ENCODE measurements around the gene AZIN2. TPM values are rescaled to one million over a fixed set of nuclear protein-coding genes. Genes with fewer than 3 reads are reported as not detected.

The AZIN2 gene
- total and polyA plus RNA-seq, 2 experiments from 2014 or later: 2.8 to 4.4 TPM

GRCh38 chr1:33167650-33168447 is 86.9 kb downstream of the AZIN2 start:
- in situ Hi-C loops (cut with MboI): no loop called here
- H3K9me2 ChIP-seq (ENCODE audit: insufficient read depth): no peaks in the 10 kb centered on the region
- H3K9ac ChIP-seq: no peak overlapping the region
- no peak overlapping the region for H2AFZ ChIP-seq
- H3F3A ChIP-seq (ENCODE audit: insufficient read depth): no peaks in the 10 kb centered on the region
- H3K4me2 ChIP-seq (ENCODE audit: unreplicated experiment): no peak overlapping the region
- no peak overlapping the region for H3K4me3 ChIP-seq
- no peaks in the 10 kb centered on the region for H3K9me3 ChIP-seq (ENCODE audit: low read depth)
- no peaks in the 10 kb centered on the region for H3K79me2 ChIP-seq (ENCODE audit: insufficient read depth)
- no peak overlapping the region for H3K27ac ChIP-seq
- H3K4me1 ChIP-seq (ENCODE audit: insufficient read depth): no peaks in the 10 kb centered on the region
- no peak for DNase-seq
- no peaks in the 10 kb centered on the region for H4K20me1 ChIP-seq (ENCODE audit: insufficient read depth)
- H3K36me3 ChIP-seq (ENCODE audit: low read depth): no peaks in the 10 kb centered on the region
- WGBS, 2 experiments (ENCODE audit: low coverage in 1 of 2, low lambda C conversion rate in 2 of 2, missing lambda C conversion rate in 2 of 2): 77 to 83% methylated on average over 4 of the region's 4 CpGs
- H3K27me3 ChIP-seq (replicated peaks; ENCODE audit: insufficient read depth): no peaks in the 10 kb centered on the region
- TF ChIP-seq EZH2phosphoT487 (IDR thresholded peaks at IDR 0.05; ENCODE audit: insufficient read depth, low read depth) (no peak), EZH2 (IDR thresholded peaks at IDR 0.05; ENCODE audit: insufficient read depth, poor library complexity, severe bottlenecking) (no peak)

- Histone ChIP-seq H3F3A (ENCODE audit: insufficient read depth) (no peaks in the 10 kb centered on the region), H3K9me2 (ENCODE audit: insufficient read depth) (no peaks in the 10 kb centered on the region), H3K4me1 (ENCODE audit: insufficient read depth) (no peaks in the 10 kb centered on the region), H3K9me3 (ENCODE audit: low read depth) (no peaks in the 10 kb centered on the region), H3K27me3 (replicated peaks; ENCODE audit: insufficient read depth) (no peaks in the 10 kb centered on the region), H3K36me3 (ENCODE audit: low read depth) (no peaks in the 10 kb centered on the region), H3K4me2 (ENCODE audit: unreplicated experiment) (no peak overlapping the region), H2AFZ (no peak overlapping the region), H3K27ac (no peak overlapping the region), H3K9ac (no peak overlapping the region), H4K20me1 (ENCODE audit: insufficient read depth) (no peaks in the 10 kb centered on the region), H3K4me3 (no peak overlapping the region), H3K79me2 (ENCODE audit: insufficient read depth) (no peaks in the 10 kb centered on the region)
- no peak for TF ChIP-seq EZH2 (IDR thresholded peaks at IDR 0.05; ENCODE audit: insufficient read depth, poor library complexity, severe bottlenecking)
- TF ChIP-seq EZH2phosphoT487 (IDR thresholded peaks at IDR 0.05; ENCODE audit: insufficient read depth, low read depth): no peak
- 69 to 76% methylated on average over 10 to 11 of the region's 11 CpGs for WGBS, 2 experiments (ENCODE audit: low coverage in 1 of 2, low lambda C conversion rate in 2 of 2, missing lambda C conversion rate in 2 of 2)
- no peak for DNase-seq
- in situ Hi-C loops (cut with MboI): no loop called here
Measured at GRCh38 chr1:33168556-33169289, 87.8 kb downstream of the AZIN2 start.

GRCh38 chr1:33169290-33170055 is 88.5 kb downstream of the AZIN2 start:
- no peak overlapping the region for H3K9ac ChIP-seq
- no peaks in the 10 kb centered on the region for H3K9me2 ChIP-seq (ENCODE audit: insufficient read depth)
- no peak overlapping the region for H3K4me2 ChIP-seq (ENCODE audit: unreplicated experiment)
- H3K4me3 ChIP-seq: no peak overlapping the region
- DNase-seq: no peak
- no peak overlapping the region for H3K27ac ChIP-seq
- no peaks in the 10 kb centered on the region for H3K36me3 ChIP-seq (ENCODE audit: low read depth)
- H3K9me3 ChIP-seq (ENCODE audit: low read depth): no peaks in the 10 kb centered on the region
- no peaks in the 10 kb centered on the region for H3K4me1 ChIP-seq (ENCODE audit: insufficient read depth)
- H3K79me2 ChIP-seq (ENCODE audit: insufficient read depth): no peaks in the 10 kb centered on the region
- H4K20me1 ChIP-seq (ENCODE audit: insufficient read depth): no peaks in the 10 kb centered on the region
- H3K27me3 ChIP-seq (replicated peaks; ENCODE audit: insufficient read depth): no peaks in the 10 kb centered on the region
- in situ Hi-C loops (cut with MboI): no loop called here
- no peak for TF ChIP-seq EZH2 (IDR thresholded peaks at IDR 0.05; ENCODE audit: insufficient read depth, poor library complexity, severe bottlenecking)
- no peak for TF ChIP-seq EZH2phosphoT487 (IDR thresholded peaks at IDR 0.05; ENCODE audit: insufficient read depth, low read depth)
- no peak overlapping the region for H2AFZ ChIP-seq
- whole genome bisulfite sequencing, 2 experiments (ENCODE audit: low coverage in 1 of 2, low lambda C conversion rate in 2 of 2, missing lambda C conversion rate in 2 of 2): 54 to 58% methylated on average over 10 to 11 of the region's 11 CpGs
- H3F3A ChIP-seq (ENCODE audit: insufficient read depth): no peaks in the 10 kb centered on the region

Other genes with a start within 250 kb of the AZIN2 start
- 0.76 TPM in 1 of 2 replicates, not detected in the other for gene FNDC5, start 210.2 kb upstream of the AZIN2 start, total RNA-seq (2014; rRNA removed; shearing (Covaris generic))
- 0.15 and 0.33 TPM in 2 replicates for gene FNDC5, start 210.2 kb upstream of the AZIN2 start, polyA plus RNA-seq (2016; fragmentation: Nextera tagmentation; extraction: Ambion mirVana)
- gene HPCA, start 194.7 kb upstream of the AZIN2 start, total RNA-seq (2014; rRNA removed; shearing (Covaris generic)): not detected in 2 replicates
- gene HPCA, start 194.7 kb upstream of the AZIN2 start, polyA plus RNA-seq (2016; fragmentation: Nextera tagmentation; extraction: Ambion mirVana): not detected in 2 replicates
- gene TMEM54, start 179.8 kb upstream of the AZIN2 start, total RNA-seq (2014; rRNA removed; shearing (Covaris generic)): 41.7 and 60.4 TPM in 2 replicates
- 33.7 and 36.1 TPM in 2 replicates for gene TMEM54, start 179.8 kb upstream of the AZIN2 start, polyA plus RNA-seq (2016; fragmentation: Nextera tagmentation; extraction: Ambion mirVana)
- 9.5 and 11.1 TPM in 2 replicates for gene RNF19B, start 116.3 kb upstream of the AZIN2 start, total RNA-seq (2014; rRNA removed; shearing (Covaris generic))
- gene RNF19B, start 116.3 kb upstream of the AZIN2 start, polyA plus RNA-seq (2016; fragmentation: Nextera tagmentation; extraction: Ambion mirVana): 1.5 and 1.6 TPM in 2 replicates
- 130 and 134 TPM in 2 replicates for gene AK2, start 44.3 kb upstream of the AZIN2 start, total RNA-seq (2014; rRNA removed; shearing (Covaris generic))
- 173 and 179 TPM in 2 replicates for gene AK2, start 44.3 kb upstream of the AZIN2 start, polyA plus RNA-seq (2016; fragmentation: Nextera tagmentation; extraction: Ambion mirVana)
- 2.0 and 2.6 TPM in 2 replicates for gene TRIM62, start 100.9 kb downstream of the AZIN2 start, total RNA-seq (2014; rRNA removed; shearing (Covaris generic))
- 1.5 and 2.0 TPM in 2 replicates for gene TRIM62, start 100.9 kb downstream of the AZIN2 start, polyA plus RNA-seq (2016; fragmentation: Nextera tagmentation; extraction: Ambion mirVana)
- gene ZNF362, start 175.3 kb downstream of the AZIN2 start, total RNA-seq (2014; rRNA removed; shearing (Covaris generic)): 9.6 and 9.7 TPM in 2 replicates
- gene ZNF362, start 175.3 kb downstream of the AZIN2 start, polyA plus RNA-seq (2016; fragmentation: Nextera tagmentation; extraction: Ambion mirVana): 26.0 and 28.8 TPM in 2 replicates
- not detected in 2 replicates for gene A3GALT2, start 239.9 kb downstream of the AZIN2 start, total RNA-seq (2014; rRNA removed; shearing (Covaris generic))
- gene A3GALT2, start 239.9 kb downstream of the AZIN2 start, polyA plus RNA-seq (2016; fragmentation: Nextera tagmentation; extraction: Ambion mirVana): not detected in 2 replicates